DND-41 (cell line): Measurements from ENCODE around the gene RAMP3.
A peak's percentile ranks its signal among the peaks of the same experiment; 100 is the strongest.

Experiments used
- ATAC-seq: fragments of 200-7000 bp; cut with Tn5 transposase; 3 replicates; pipeline ENCODE4 v1.9.1; 2021; ENCODE audit warnings: low read depth; ENCODE audit not compliant: insufficient read depth
- DNase-seq: peaks from one replicate; pipeline ENCODE4 v3.0.0-alpha.2; 2020
- H2AFZ ChIP-seq: 2 replicates; pipeline ENCODE4 v1.6.0; 2012; ENCODE audit warnings: low read depth, low read length
- H3K27ac ChIP-seq: 2 replicates; pipeline ENCODE4 v1.5.1; 2012; ENCODE audit warnings: low read length, inconsistent platforms
- H3K27me3 ChIP-seq: fragments of 200-600 bp; sonication (generic); 2 replicates; pipeline ENCODE4 v1.6.0; 2012; ENCODE audit warnings: low read length, mild to moderate bottlenecking, inconsistent platforms; ENCODE audit not compliant: insufficient read depth, poor library complexity
- H3K36me3 ChIP-seq: 2 replicates; pipeline ENCODE4 v1.5.1; 2012; ENCODE audit warnings: low read length, inconsistent platforms; ENCODE audit not compliant: insufficient read depth
- H3K4me1 ChIP-seq: 2 replicates; pipeline ENCODE4 v1.5.1; 2012; ENCODE audit warnings: mild to moderate bottlenecking, low read length; ENCODE audit not compliant: insufficient read depth
- H3K4me2 ChIP-seq: 2 replicates; pipeline ENCODE4 v1.6.0; 2012; ENCODE audit warnings: mild to moderate bottlenecking, moderate library complexity, low read length, inconsistent platforms; ENCODE audit not compliant: insufficient read depth
- H3K4me3 ChIP-seq, 2 experiments: fragments of 200-600 bp in 1 of 2; shearing (Covaris generic) in 1 of 2; 2 replicates each; pipeline ENCODE4 v1.5.1; 2012 to 2016; ENCODE audit warnings: inconsistent platforms in 2 of 2, low read length in 2 of 2, mild to moderate bottlenecking in 2 of 2, low read depth in 1 of 2, moderate library complexity in 1 of 2
- H3K79me2 ChIP-seq: 2 replicates; pipeline ENCODE4 v1.6.0; 2012; ENCODE audit warnings: low read length, inconsistent platforms; ENCODE audit not compliant: insufficient read depth
- H3K9ac ChIP-seq: 2 replicates; pipeline ENCODE4 v1.6.0; 2012; ENCODE audit warnings: low read depth, mild to moderate bottlenecking, inconsistent platforms, low read length, moderate library complexity
- H3K9me3 ChIP-seq: 2 replicates; pipeline ENCODE4 v1.5.1; 2012; ENCODE audit warnings: low read length, moderate library complexity, mild to moderate bottlenecking, inconsistent platforms; ENCODE audit not compliant: insufficient read depth, severe bottlenecking
- H4K20me1 ChIP-seq: 2 replicates; pipeline ENCODE4 v1.6.0; 2012; ENCODE audit warnings: low read length; ENCODE audit not compliant: insufficient read depth
- CTCF ChIP-seq: IDR thresholded peaks from 2 replicates; pipeline ENCODE4 v1.5.1; 2012; ENCODE audit warnings: borderline replicate concordance, low read length, moderate library complexity, mild to moderate bottlenecking; ENCODE audit not compliant: poor library complexity, severe bottlenecking; ENCODE audit errors: extremely low read depth
- EZH2 ChIP-seq: IDR thresholded peaks from 3 replicates; pipeline ENCODE4 v1.6.1; 2012; ENCODE audit warnings: borderline replicate concordance, low read depth, mild to moderate bottlenecking, moderate library complexity, low read length, inconsistent platforms; ENCODE audit not compliant: severe bottlenecking

Gene RAMP3

GRCh38 chr7:45216181-45216580, 58.6 kb downstream of the RAMP3 start:
- no peak overlapping the region for H3K4me2 ChIP-seq

GRCh38 chr7:45216622-45217165, 59.1 kb downstream of the RAMP3 start:
- no peak overlapping the region for H3K9ac ChIP-seq
- H3K36me3 ChIP-seq = no peaks in the 10 kb centered on the region
- no peak for DNase-seq
- H3K4me3 ChIP-seq = no peak overlapping the region
- no peak for ATAC-seq
- no peaks in the 10 kb centered on the region for H3K9me3 ChIP-seq
- no peaks in the 10 kb centered on the region for H3K79me2 ChIP-seq
- H3K27ac ChIP-seq = no peak overlapping the region
- H3K4me1 ChIP-seq = no peaks in the 10 kb centered on the region
- no peak for TF ChIP-seq CTCF
- TF ChIP-seq EZH2 = no peak
- H3K4me2 ChIP-seq = no peak overlapping the region
- no peaks in the 10 kb centered on the region for H4K20me1 ChIP-seq
- H2AFZ ChIP-seq = no peak overlapping the region
- peaks cover 8% of the 10 kb centered on the region for H3K27me3 ChIP-seq

More at GRCh38 chr7:45216181-45216580, 58.6 kb downstream of the RAMP3 start:
- H3K36me3 ChIP-seq = no peaks in the 10 kb centered on the region
- H3K4me1 ChIP-seq = no peaks in the 10 kb centered on the region
- no peaks in the 10 kb centered on the region for H3K9me3 ChIP-seq
- ATAC-seq = no peak
- DNase-seq = no peak
- peaks cover 9% of the 10 kb centered on the region for H3K27me3 ChIP-seq
- H3K4me3 ChIP-seq = no peak overlapping the region
- TF ChIP-seq CTCF (no peak), EZH2 (no peak)
- H3K27ac ChIP-seq = no peak overlapping the region
- H3K9ac ChIP-seq = no peak overlapping the region
- H4K20me1 ChIP-seq = no peaks in the 10 kb centered on the region
- H3K79me2 ChIP-seq = no peaks in the 10 kb centered on the region
- H2AFZ ChIP-seq = no peak overlapping the region

- Histone ChIP-seq H3K36me3 (no peaks in the 10 kb centered on the region), H4K20me1 (no peaks in the 10 kb centered on the region), H3K9me3 (no peaks in the 10 kb centered on the region), H3K9ac (no peak overlapping the region), H3K4me2 (no peak overlapping the region), H3K4me3 (no peak overlapping the region), H3K27me3 (peaks cover 5% of the 10 kb centered on the region), H3K27ac (no peak overlapping the region), H2AFZ (no peak overlapping the region), H3K79me2 (no peaks in the 10 kb centered on the region), H3K4me1 (no peaks in the 10 kb centered on the region)
- no peak for ATAC-seq
- TF ChIP-seq EZH2 (no peak), CTCF (peak; percentile 21)
- no peak for DNase-seq
These were observed 59.8 kb downstream of the RAMP3 start for GRCh38 chr7:45217358-45217757.
